HG03469 (cell line): ENCODE results near the gene ATF7.
"Not testable (repeated sequence)": the region's sequence is repeated elsewhere in the genome, so short reads cannot be mapped to it uniquely, and the experiment has no call there.

Source experiments
- ATAC-seq: cut with Tn5 transposase; IDR thresholded peaks from one replicate; pipeline ENCODE4 v1.9.1; 2021; ENCODE audit warnings: mild to moderate bottlenecking, moderate library complexity, moderate number of reproducible peaks; ENCODE audit not compliant: unreplicated experiment

The ATF7 gene

DNA sequence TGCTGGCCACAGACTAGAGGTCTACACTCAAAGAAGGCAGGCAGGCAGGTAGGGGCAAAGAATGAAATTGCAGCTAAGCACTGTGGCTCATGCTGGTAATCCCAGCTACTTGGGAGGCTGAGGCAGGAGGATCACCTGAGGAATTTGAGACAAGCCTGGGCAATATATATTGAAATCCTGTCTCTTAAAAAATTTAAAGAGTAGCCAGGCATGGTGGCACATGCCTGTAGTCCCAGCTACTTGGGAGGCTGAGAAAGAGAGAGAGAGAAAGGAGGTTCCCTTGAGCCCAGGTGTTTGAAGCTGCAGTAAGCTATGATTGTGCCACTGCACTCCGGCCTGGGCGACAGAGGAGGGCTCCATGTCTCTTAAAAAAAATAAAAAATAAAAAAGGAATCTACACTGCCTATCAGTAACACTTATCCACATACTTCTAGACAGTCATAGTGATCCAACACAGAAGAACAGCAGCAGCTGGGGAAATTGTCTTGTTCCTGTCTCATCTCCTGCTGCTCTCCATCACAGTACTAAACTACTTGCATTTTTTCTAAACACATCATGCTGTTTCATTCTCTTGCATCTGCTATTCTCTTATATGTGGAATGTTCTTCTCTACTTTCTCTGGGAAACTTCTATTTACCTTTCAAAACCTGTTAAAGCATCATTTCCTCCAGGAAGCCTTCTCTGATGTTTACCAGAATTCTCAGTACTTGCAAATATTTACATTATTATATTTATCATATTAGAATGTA is 57.2 kb downstream of the ATF7 start:
- no peak for ATAC-seq

DNA sequence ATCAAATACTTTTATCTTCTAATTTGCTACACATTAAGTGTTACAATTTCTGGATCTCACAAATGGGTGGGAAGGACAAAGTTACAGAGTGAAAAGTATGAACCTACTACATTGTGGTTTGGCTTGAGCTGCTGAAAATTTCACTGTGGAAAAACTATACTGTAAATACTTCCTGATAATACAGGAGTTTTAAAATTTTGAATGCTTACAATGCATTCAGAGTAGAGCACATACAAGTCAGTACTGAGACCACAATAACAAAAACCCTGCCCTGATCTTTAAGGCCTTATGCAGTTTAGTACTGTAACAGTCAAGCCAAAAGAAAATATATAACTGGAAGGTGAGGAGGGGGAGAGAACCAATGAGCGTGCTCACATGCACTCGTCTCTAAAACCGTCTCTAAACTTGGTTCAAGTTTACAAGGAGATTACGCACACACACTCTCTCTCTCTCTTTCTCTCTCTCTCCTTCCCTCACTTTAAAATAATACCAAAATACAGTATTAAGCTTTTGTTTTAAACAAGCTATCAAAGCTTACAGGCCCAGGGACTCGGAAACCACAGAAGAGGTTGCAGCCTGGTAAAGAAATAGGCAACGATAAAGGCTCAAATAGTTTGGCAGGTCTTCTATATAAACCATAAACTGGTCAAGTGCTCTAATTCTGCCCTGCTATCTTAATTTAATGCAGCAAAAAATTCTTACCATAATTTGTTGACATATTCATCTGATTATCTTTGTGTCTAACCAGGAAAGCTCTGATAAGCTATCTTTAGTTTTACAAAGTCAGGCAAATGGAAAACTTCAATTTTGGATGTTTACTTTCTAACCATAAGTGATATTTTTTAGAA is 58.0 kb downstream of the ATF7 start:
- no peak for ATAC-seq

DNA sequence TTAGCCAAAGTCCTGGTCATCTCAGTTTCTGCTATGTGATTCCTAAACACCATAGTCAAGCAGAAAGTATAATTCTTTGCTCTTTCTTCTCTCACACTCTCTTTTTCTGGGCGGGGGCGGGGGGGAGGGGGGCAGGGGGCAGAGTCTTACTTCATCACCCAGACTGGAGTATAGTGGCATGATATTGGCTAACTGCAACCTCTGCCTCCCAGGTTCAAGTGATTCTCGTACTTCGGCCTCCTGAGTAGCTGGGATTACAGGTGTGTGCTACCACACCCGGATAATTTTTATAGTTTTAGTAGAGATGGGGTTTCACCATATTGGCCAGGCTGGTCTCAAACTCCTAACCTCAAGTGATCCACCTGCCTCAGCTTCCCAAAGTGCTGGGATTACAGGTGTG is 60.8 kb downstream of the ATF7 start:
- not testable (repeated sequence) for ATAC-seq

DNA sequence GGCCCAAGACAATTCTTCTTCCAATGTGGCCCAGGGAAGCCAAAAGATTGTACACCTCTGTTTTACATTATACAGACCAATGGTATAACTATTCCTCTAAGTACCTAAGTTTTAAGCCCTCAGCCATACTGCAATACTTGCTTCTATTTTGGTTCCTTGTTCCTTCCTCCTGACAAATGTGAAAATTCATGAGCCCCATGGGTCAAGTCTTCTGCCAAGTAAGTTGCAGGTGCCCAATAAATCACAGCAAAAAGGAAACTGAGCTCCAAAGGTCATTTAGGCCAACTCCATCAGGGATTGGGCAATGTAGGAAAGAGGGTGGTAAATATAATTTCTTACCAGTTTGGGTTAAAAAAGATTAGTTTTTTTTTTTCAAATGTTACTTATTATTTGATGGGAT is 61.2 kb downstream of the ATF7 start:
- no peak for ATAC-seq

DNA sequence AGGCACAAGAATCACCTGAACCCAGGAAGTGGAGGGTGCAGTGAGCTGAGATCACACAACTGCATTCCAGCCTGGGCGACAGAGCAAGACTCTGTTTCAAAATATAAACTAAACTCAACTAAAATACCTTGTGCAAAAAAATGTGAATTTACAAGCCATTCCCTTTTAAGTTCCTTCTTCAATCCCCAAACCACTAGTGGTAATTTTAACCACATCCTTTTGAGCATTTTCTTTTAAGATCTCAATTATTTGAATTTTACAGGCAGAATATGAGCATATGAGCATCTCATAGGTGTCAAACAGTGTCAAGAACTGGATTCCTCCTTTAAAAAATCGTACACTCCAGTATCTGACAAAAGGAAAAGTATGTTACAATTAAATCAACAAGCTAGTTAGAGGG is 61.9 kb downstream of the ATF7 start:
- no peak for ATAC-seq

DNA sequence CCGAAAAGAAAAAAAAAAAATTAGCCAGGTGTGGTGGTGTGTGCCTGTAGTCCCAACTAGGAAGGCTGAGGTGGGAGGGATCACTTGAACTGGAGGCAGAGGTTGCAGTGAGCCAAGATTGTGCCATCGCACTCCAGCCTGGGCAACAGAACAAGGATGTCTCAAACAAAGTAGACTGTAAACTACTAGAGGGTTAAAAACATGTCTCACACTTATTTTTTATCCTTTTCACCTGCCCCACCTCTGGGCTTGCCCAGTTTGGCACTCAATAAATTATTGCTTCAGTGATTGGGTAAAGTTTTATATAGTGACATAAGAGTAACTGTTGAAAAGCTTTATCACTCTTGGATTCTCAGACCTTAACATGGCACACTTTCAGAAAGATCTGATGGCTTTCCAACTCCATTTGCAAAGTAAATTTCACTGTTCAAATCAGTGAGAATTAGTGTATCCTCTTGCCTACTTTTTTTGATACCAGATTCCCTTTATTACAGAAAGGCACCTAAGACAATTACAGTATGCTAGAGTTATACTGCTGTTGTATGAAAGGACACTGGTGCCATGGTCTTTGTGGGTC is 62.6 kb downstream of the ATF7 start:
- no peak for ATAC-seq

DNA sequence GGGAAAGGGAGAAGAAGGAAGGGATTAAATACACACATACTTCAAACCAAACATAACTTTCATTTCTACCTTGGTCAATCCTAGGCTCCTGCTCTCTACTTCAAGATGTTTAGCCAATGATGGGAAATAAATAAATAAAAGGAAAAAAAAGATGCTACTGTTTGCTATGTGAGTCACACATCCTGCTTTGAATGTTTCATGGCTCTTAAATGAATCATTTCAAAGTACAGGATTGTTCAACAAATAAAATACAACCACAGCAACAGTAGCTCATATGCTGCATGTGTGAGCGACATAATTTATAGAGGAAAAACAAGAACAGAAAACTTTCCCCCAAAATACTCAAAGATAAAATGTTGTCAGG is 64.6 kb downstream of the ATF7 start:
- no peak for ATAC-seq

DNA sequence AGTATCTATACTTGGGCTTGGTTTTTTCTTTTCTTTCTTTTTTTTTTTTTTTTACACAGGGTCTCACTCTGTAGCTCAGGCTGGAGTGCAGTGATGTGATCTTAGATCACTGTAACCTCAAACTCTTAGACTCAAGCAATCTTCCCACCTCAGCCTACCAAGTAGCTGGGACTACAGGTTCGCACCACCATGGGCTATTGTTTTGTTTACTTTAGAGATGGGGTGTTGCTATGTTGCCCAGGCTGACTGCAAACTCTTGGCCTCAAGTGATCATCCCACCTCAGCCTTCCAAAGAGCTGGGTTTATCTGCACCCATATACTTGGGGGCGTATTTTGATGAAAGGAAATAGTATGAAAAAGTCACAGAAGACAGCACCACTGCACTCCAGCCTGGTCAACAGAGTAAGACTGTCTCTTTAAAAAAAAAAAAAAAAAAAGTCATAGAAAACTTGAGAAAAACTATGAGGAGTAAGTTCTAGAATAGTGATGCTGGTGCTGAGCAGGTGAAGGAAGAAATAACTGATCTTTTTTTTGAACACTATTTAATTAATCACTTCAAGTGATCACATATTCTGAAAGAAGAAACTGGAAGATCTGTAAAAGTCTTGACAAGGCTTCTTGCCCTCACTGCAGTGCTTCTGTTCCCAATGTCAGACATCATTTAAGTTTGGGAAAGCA is 65.1 kb downstream of the ATF7 start:
- ATAC-seq, result no peak

DNA sequence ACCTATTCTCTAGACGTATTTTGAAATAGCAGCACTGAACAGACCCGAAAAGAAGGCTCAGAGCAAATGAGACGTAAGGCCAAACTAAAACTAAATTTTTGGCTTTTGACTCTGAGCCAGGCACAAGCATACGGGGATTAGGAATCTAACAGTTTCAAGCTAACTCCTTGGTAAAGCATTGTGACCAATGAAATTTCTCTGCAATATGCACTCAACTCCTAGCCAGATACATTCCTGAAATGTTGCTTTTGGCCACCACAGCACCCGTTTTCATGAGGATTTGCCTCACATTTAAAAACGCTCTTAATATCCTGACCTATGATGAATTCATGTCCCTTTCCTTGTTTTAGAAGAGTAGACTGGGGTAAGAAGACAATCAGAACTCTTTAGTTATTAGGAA is 65.8 kb downstream of the ATF7 start:
- ATAC-seq, result no peak

DNA sequence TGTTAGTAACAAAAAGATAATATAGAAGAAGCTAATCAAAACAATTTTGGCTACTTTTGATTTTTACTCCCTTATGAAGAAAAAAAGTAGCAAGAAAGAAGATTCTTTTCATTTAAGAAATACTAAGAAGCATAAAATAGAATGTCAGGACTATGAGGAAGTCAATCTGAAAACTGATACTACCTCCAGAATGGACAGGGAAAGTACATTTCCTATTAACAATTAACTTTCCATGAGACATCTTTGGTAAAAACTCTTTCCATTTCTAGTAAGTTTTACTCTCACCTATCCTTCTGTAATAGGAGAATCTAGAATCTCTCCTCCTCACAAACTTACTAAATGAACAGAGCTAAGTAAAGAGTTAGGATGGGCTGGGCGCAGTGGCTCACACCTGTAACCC is 67.6 kb downstream of the ATF7 start:
- no peak for ATAC-seq

DNA sequence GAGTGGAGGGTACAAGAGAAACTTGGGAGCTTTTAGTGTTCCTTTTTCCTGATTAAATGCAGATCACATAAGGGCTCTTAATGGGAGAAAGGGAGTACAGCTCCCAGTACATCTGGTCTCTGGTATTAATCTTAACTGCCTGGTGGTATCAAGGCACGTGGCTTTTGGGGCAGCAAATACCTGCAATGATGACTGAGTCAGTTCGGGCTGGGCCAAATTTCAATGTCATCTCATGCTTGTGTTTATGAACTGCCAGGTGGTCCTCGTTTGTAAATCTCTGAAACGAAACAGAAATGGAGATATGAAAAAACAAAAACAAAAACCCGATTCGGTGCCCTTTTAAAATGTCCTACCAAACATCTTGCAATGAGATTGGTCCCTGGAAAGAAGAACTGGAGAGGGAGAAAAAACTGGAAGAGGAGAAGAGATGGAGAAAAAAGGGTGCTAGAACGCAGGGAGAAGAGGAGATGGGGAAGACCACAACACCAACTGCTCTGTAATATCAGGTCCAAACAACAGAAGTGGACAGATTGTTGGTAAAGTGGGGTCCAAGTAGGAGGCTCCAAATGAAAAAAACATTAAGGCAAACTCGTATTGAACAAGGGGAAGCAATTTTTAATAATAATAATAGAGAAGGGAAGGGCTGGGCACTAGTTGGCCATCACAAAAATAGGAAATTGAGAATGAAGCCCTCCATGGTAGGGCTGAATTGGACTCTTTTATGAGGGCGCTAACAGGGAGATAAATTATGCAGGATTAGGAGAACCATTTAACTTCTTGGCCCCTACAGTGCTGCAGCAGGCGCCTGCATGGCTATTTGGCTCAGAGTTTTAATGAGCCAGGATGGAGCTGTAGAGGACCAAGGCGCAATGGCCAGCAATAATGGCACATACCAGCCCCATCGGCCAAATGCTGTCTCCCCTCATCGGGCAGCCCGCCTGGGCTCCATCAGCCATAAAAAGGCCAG is 73.5 kb downstream of the ATF7 start:
- no peak for ATAC-seq

DNA sequence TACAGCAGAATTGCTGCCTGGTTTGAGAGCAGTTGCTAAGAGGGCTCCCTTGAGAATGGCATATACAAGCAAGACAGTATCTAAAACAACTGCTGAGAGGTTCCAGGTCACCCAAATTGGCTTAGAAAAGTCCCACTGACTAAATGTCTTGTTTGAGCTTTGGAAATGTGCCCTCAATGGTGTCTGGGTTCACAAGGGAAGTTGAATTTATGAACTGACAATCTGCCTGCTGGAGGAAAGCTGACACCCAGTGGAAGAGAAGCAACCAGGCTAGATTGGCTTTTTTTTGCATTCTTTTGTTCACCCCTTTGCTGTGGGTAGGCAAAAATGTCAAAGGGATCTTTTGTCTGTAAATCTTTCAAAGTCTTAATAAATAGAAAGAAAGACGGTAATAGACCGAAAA is 74.3 kb downstream of the ATF7 start:
- ATAC-seq, result no peak

DNA sequence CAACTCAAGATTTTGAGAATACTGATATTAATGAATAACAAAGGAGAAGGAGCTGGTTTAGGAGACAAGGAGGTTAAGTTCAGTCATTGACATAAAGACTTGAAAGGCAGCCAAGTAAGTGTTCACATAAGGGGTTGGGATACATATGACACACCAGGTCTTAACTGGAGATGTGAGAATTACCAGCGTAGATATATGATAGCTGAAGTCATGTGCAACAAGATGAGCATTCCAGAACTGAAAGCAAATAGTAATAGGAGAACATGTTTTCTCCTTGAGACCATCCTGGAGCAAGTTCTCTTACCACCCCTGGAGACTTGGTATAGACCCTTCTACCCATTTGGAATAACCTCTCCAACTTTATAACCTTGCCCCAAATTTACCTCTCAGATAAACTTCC is 75.6 kb downstream of the ATF7 start:
- no peak for ATAC-seq

DNA sequence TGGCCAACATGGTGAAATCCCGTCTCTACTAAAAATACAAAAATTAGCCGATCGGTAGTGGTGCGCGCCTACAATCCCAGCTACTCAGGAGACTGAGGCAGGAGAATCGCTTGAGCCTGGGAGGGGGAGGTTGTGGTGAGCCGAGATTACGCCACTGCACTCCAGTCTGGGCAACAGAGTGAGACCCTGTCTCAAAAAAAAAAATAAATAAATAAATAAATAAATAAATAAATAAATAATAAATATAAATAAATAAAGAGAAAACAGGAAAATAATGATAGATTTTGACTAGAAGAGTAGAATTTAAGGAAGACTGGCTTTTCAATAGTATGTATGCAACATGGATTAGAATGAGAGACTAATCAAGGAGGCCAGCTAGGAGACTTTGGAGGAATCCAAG is 76.1 kb downstream of the ATF7 start:
- not testable (repeated sequence) for ATAC-seq

DNA sequence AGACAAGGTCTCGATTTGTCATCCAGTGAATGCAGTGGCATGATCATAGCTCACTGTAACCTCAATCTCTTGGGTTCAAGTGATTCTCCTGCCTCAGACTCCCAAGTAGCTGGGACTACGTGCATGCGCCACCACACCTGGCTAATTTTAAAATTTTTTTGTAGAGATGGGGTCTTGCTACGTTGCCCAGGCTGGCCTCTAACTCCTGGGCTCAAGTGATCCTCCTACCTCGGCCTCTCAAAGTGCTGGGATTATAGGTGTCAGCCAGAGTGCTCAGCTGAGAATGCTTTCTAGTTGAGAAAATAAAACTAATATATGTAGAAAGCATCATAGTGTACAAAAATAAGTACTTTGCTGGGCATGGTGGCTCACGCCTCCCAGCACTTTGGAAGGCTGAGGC is 77.8 kb downstream of the ATF7 start:
- not testable (repeated sequence) for ATAC-seq

DNA sequence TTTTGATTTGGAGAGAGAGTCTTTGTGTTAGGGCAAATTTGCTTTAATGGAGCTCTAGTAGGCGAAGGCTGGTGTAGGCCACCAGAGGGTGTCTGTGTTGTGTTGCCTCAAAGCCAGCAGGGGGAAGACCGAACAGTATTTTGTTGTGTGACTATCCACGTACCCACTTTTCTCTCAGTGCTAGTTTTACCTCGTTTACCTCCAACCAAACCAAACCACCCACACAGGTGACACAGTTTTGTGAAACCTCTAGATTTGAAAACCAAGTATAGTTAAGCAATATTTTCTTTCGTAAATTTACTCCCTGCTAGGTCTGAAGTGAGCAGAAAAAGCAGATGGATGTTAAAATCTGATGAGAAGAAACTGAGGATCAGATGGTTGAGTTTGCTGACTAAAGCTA is 82.6 kb downstream of the ATF7 start:
- ATAC-seq, result peak; percentile 76

DNA sequence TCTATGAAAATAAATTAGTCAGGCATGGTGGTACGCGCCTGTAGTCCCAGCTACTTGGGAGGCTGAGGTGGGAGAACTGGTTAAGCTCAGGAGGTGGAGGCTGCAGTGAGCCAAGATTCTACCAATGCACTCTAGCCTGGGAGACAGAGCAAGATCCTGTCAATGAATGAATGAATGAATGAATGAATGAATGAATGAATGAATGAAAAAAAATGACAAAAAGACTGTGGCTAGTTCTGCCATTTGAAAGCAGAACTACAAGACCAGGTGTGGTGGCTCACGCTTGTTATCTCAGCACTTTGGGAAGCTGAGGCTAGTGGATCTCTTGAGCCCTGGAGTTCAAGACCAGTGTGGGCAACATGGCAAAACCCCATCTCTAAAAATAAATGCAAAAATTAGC is 86.7 kb downstream of the ATF7 start:
- ATAC-seq, result no peak

DNA sequence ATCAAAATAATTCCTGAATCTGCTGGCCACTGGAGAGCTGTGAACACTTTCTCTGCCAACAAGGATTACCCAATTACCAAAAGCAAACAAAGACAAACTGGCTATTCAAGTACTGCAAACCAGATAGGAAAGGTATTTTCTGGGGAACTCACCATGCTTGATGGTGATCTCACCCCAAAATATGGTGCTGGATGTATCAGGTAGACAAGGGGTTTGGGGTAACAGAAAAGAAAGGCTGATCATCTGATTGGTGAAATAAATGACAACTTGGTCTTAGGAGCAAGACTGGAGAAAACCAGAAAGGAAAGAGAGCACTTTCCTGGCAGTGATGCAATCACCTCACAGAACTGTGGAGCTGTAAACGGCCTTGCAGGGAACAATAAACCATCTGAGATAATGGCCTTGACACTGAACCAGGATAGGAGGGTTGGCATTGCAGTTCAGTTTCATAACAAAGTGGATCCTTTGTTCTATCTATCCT is 87.9 kb downstream of the ATF7 start:
- ATAC-seq, result no peak

DNA sequence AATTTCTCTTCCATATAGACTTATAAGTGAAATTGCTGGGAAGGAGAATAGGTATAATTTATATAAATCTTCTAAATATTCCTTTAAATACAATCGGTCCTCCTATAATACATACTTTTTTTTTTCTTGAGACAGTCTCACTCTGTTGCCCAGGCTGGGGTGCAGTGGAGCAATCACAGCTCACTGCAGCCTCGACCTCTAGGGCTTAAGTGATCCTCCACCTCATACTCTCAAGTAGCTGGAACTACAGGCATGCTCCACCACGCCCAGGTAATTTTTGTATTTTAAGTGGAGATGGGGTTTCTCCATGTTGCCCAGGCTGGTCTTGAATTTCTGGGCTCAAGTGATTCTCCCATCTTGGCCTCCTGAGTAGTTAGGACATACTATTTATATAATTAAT is 89.2 kb downstream of the ATF7 start:
- ATAC-seq, result no peak

DNA sequence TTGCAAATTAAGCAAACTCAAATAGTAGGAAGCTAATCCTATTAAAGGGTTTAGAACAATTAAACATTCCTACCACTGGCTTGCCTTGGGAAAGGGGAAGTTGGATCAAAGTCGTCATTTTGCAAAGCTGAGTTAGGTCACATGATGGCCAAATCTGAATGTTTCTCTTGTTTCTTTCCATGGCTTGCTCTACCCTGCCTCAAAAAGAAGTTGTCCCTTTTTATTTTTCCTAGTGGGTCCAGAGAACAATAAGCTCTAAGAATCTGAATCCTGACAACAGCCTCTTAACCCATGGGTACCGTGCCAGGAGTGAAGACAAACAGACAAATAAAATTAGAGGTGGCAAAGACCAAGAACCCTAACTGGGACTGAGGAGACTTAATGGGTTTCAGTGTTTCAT is 92.7 kb downstream of the ATF7 start:
- ATAC-seq, result no peak
